Heart left ventricle (tissue), 13 donors: ENCODE data around the gene ATP11B.

Experiments used
- CTCF ChIP-seq, 12 donors: fragments of 200-600 bp; sonication (generic) in 4 of 12; IDR thresholded peaks; one replicate each; pipeline versions ENCODE4 v1.5.0 to v1.8.0; 2018 to 2022; ENCODE audit warnings: antibody characterized with exemption in 12 of 12, mild to moderate bottlenecking in 5 of 12
- POLR2A ChIP-seq, 2 donors: fragments of 450-650 bp; IDR thresholded peaks; one replicate each; pipeline ENCODE4 v1.6.1; 2017; ENCODE audit warnings: antibody characterized with exemption in 2 of 2, mild to moderate bottlenecking in 2 of 2, moderate library complexity in 2 of 2
- donor health status: ischemic (EF 13 %, LVEDD 7.1; RV severe dilation, severe dysfunction).
- donor health status: DM: no; HTN: yes; CAD: no.
- donor health status: DM: no; HTN: no; CAD: no.
- donor health status: ischemic (EF 25% LVEDD 6.9; RV normal size, moderate dysfunction).
- donor health status: ischemic (EF 25% LVEDD 5.7; RV mildly dilated, moderate dysfunction).
- donor health status: ischemic (EF 35%, LVEDD 5.7; RV mildly dilated, moderate dysfunction).
- donor health status: nonischemic (EF 11% LVEDD 7.7; RV severe dilation, severe dysfunction).
- donor health status: DM: yes; HTN: yes; CAD: no.
- donor health status: PGD.
- donor health status: ischemic (EF 29% LVEDD 5.4; RV normal size, mild dysfunction).
- donor health status: nonischemic (EF 23%, LVEDD 6.1; RV moderate dilation, normal function).

DNA sequence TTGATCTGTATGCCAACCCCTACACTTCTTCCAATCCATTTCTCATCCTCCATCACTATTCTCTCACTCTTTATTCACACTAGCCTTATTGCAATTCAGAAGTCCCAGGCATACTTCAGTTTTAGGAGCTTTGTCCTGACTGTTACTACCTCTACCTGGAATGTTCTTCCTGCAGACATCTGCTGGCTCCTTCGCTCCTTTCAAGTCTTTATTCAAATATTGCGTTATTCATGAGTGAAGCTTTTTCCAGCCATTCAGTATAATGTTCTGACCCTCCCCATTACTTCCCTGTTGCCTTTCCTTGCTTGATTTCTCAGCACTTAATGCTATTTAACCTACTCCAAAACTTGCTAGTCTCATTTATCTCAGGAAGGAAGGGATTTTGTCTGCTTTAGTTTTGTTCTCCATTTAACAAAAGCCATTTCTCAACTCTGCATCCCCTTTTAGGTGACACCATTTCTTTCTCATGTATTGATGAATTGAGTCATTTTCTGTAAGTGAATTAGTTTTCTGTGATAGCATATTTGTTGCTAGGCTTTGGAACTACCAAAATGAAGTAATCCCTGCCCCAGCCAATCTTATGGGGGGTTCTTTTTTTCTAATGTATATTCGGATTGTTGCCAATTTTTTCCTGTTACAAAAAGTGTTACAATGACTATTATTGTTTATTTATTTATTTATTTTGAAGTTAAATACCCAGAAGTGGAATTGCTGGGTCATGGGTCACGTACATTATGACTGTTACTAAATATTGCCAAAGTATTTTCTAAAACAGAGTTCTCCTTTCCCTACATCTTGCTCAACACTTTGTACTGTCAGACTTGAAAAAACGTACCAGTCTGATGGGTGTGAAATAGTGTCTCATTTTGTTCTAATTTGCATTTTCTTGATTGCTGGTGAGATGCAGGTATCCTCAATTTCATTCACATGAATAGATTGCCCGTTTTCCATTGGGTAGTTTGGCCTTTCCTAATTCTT lies 9.4 kb downstream of the ATP11B start:
- TF ChIP-seq CTCF (IDR thresholded peaks at IDR 0.05) (no peak), POLR2A (IDR thresholded peaks at IDR 0.05) (no peak)
